ENCODE measurements around the gene FBXL20. TPM values are rescaled to one million over a fixed set of nuclear protein-coding genes. Genes with fewer than 3 reads are reported as not detected.
"Not testable (repeated sequence)": the region's sequence is repeated elsewhere in the genome, so short reads cannot be mapped to it uniquely, and the experiment has no call there.

The FBXL20 gene
- total RNA-seq, 3 donors from 2014 or later (not counting 1 experiment from before 2014, with no cell fraction given), result 25.5 to 34.2 (median 32.4) TPM

DNA sequence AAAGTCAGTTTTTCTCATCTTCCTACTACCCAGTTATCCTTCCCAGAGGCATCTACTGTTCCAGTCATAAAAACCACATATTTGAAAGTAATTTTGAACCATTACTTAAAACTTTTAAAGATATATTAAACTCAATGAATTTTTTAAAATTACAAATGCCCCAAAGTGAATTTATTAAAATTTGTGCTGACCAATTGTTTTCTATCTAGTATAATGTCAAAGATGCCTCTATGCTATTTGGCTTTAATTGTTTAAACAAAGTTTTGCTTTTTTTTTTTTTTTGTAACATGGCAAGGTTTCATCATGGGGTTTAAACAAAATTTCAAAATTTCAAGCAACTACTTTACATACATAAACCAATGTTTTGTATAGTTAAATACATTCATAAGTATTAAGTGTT, 60.7 kb downstream of the FBXL20 start:
- Histone ChIP-seq H3K27ac (ENCODE audit: low read length) (no peak overlapping the region), H3K4me1 (ENCODE audit: control insufficient read depth, insufficient read depth, low read length) (no peaks in the 10 kb centered on the region), H3K36me3 (ENCODE audit: control insufficient read depth, insufficient read depth, low read length) (no peaks in the 10 kb centered on the region), H3K4me3 (ENCODE audit: low read length) (no peak overlapping the region), H3K27me3 (ENCODE audit: control insufficient read depth, insufficient read depth, low read length) (no peaks in the 10 kb centered on the region), H3K9me3 (ENCODE audit: control insufficient read depth, insufficient read depth, low read length) (no peaks in the 10 kb centered on the region)
- Mint-ChIP-seq H3K27ac (no peak overlapping the region), H3K36me3 (no peaks in the 10 kb centered on the region), H3K4me1 (peaks cover 7 to 11% of the 10 kb centered on the region in 2 donors), H3K4me3 (no peak overlapping the region), H3K9me3 (no peaks in the 10 kb centered on the region), H3K27me3 (ENCODE audit: low read depth in 2 of 2) (no peaks in the 10 kb centered on the region)
- intact Hi-C loops (cut with micrococcal nuclease), result no loop called here
- no peak for DNase-seq
- TF ChIP-seq, protein P1, sequence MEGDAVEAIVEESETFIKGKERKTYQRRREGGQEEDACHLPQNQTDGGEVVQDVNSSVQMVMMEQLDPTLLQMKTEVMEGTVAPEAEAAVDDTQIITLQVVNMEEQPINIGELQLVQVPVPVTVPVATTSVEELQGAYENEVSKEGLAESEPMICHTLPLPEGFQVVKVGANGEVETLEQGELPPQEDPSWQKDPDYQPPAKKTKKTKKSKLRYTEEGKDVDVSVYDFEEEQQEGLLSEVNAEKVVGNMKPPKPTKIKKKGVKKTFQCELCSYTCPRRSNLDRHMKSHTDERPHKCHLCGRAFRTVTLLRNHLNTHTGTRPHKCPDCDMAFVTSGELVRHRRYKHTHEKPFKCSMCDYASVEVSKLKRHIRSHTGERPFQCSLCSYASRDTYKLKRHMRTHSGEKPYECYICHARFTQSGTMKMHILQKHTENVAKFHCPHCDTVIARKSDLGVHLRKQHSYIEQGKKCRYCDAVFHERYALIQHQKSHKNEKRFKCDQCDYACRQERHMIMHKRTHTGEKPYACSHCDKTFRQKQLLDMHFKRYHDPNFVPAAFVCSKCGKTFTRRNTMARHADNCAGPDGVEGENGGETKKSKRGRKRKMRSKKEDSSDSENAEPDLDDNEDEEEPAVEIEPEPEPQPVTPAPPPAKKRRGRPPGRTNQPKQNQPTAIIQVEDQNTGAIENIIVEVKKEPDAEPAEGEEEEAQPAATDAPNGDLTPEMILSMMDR (IDR thresholded peaks at IDR 0.05), result no peak
- ATAC-seq, result no peak

DNA sequence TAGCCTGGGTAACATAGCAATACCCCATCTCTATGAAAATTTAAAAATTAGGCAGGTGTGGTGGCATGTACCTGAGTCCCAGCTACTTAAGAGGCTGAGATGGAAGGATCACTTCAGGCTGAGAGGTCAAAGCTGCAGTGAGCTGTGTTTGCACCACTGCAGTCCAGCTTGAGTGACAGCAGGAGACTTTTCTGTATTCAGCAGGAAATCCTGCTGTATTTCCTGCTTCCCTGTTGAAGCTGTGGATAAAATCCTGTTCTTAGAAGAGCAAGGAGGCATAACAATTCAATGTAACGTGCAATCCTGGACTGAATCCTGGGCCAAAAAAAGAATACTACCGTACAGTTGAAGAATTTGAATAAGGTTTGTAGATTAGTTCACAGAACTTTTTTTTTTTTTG, 62.2 kb downstream of the FBXL20 start:
- WGBS (ENCODE audit: insufficient coverage), result 100% methylated on average over 2 of the region's 2 CpGs
- Mint-ChIP-seq H3K4me1 (peaks cover 0 to 5% of the 10 kb centered on the region in 2 donors), H3K9me3 (no peaks in the 10 kb centered on the region), H3K27me3 (ENCODE audit: low read depth in 2 of 2) (no peaks in the 10 kb centered on the region), H3K36me3 (no peaks in the 10 kb centered on the region), H3K4me3 (no peak overlapping the region), H3K27ac (no peak overlapping the region)
- DNase-seq, result no peak
- Histone ChIP-seq H3K27me3 (ENCODE audit: control insufficient read depth, insufficient read depth, low read length) (no peaks in the 10 kb centered on the region), H3K4me1 (ENCODE audit: control insufficient read depth, insufficient read depth, low read length) (no peaks in the 10 kb centered on the region), H3K4me3 (ENCODE audit: low read length) (no peak overlapping the region), H3K36me3 (ENCODE audit: control insufficient read depth, insufficient read depth, low read length) (no peaks in the 10 kb centered on the region), H3K27ac (ENCODE audit: low read length) (no peak overlapping the region), H3K9me3 (ENCODE audit: control insufficient read depth, insufficient read depth, low read length) (no peaks in the 10 kb centered on the region)
- TF ChIP-seq, protein P1 (IDR thresholded peaks at IDR 0.05), result no peak
- ATAC-seq, result no peak
- intact Hi-C loops (cut with micrococcal nuclease), result no loop called here

DNA sequence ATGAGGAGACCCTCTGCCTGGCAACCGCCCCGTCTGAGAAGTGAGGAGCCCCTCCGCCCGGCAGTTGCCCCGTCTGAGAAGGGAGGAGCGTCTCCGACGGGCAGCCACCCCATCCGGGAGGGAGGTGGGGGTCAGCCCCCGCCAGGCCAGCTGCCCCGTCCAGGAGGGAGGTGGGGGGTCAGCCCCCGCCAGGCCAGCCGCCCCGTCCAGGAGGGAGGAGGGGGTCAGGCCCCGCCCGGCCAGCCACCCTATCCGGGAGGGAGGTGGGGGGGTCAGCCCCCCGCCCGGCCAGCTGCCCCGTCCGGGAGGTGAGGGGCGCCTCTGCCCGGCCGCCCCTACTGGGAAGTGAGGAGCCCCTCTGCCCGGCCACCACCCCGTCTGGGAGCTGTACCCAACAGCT, 63.8 kb downstream of the FBXL20 start:
- H3K4me1 ChIP-seq (ENCODE audit: control insufficient read depth, insufficient read depth, low read length); H3K9me3 ChIP-seq (ENCODE audit: control insufficient read depth, insufficient read depth, low read length); intact Hi-C loops (cut with micrococcal nuclease); H3K9me3 Mint-ChIP-seq; H3K4me1 Mint-ChIP-seq; H3K36me3 ChIP-seq (ENCODE audit: control insufficient read depth, insufficient read depth, low read length); H3K36me3 Mint-ChIP-seq; H3K27ac Mint-ChIP-seq; H3K27me3 ChIP-seq (ENCODE audit: control insufficient read depth, insufficient read depth, low read length); ATAC-seq; H3K4me3 ChIP-seq (ENCODE audit: low read length); DNase-seq; H3K4me3 Mint-ChIP-seq; H3K27me3 Mint-ChIP-seq (ENCODE audit: low read depth in 2 of 2); H3K27ac ChIP-seq (ENCODE audit: low read length): not testable (repeated sequence)
- 95% methylated on average over 25 of the region's 26 CpGs for WGBS (ENCODE audit: insufficient coverage)

DNA sequence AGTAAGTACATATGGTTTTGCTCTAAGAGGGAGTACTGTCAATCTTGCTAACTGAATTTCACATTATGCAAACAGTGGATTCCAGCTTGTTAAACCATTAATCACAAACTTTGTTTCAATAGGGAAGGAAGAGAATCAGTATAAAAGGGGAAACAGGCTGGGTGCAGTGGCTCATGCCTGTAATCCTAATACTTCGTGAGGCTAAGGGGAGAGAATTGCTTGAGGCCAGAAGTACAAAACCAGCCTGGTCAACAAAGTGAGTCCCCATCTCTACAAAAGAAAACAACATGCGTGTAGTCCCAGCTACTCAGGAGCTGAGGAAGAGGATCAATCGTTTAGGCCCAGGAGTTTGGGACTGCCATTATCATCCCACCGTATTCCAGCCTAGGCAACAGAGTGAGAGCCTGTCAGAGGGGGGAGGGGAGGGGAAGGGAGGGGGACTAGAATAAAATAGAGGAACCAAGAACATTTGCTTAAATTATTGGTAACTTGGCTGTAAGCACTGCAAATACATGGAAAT, 65.7 kb downstream of the FBXL20 start:
- Histone ChIP-seq H3K27ac (ENCODE audit: low read length) (no peak overlapping the region), H3K9me3 (ENCODE audit: control insufficient read depth, insufficient read depth, low read length) (no peaks in the 10 kb centered on the region), H3K27me3 (ENCODE audit: control insufficient read depth, insufficient read depth, low read length) (no peaks in the 10 kb centered on the region), H3K4me1 (ENCODE audit: control insufficient read depth, insufficient read depth, low read length) (no peaks in the 10 kb centered on the region), H3K4me3 (ENCODE audit: low read length) (no peak overlapping the region), H3K36me3 (ENCODE audit: control insufficient read depth, insufficient read depth, low read length) (no peaks in the 10 kb centered on the region)
- Mint-ChIP-seq H3K9me3 (no peaks in the 10 kb centered on the region), H3K27ac (no peak overlapping the region), H3K27me3 (ENCODE audit: low read depth in 2 of 2) (no peaks in the 10 kb centered on the region), H3K4me1 (peaks cover 0 to 5% of the 10 kb centered on the region in 2 donors), H3K4me3 (no peak overlapping the region), H3K36me3 (no peaks in the 10 kb centered on the region)
- 53% methylated on average over 4 of the region's 4 CpGs for WGBS (ENCODE audit: insufficient coverage)
- TF ChIP-seq, protein P1 (IDR thresholded peaks at IDR 0.05), result no peak
- DNase-seq (no peak), ATAC-seq (no peak)
- intact Hi-C loops (cut with micrococcal nuclease), result no loop called here

DNA sequence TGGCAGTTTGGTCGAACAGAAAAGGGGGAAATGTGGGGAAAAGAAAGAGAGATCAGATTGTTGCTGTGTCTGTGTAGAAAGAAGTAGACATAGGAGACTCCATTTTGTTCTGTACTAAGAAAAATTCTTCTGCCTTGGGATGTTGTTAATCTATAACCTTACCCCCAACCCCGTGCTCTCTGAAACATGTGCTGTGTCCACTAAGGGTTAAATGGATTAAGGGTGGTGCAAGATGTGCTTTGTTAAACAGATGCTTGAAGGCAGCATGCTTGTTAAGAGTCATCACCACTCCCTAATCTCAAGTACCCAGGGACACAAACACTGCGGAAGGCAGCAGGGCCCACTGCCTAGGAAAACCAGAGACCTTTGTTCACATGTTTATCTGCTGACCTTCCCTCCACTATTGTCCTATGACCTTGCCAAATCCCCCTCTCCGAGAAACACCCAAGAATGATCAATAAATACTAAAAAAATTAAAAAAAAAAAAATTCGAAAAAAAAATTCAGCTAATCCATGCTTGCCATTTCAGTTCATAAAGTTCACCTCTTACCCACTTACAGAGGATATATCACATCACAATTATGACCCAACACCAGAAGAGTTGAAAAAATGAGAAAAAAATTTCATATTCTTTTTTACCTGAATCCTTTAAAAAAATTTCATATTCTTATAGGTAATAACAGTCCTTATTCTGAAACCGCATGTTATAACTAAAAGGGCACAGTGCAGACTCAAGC, 67.2 kb downstream of the FBXL20 start:
- H3K4me3 Mint-ChIP-seq; H3K4me1 Mint-ChIP-seq; H3K9me3 ChIP-seq (ENCODE audit: control insufficient read depth, insufficient read depth, low read length); DNase-seq; H3K36me3 Mint-ChIP-seq; H3K27me3 Mint-ChIP-seq (ENCODE audit: low read depth in 2 of 2); H3K27me3 ChIP-seq (ENCODE audit: control insufficient read depth, insufficient read depth, low read length); H3K4me1 ChIP-seq (ENCODE audit: control insufficient read depth, insufficient read depth, low read length); ATAC-seq; H3K36me3 ChIP-seq (ENCODE audit: control insufficient read depth, insufficient read depth, low read length); intact Hi-C loops (cut with micrococcal nuclease); H3K9me3 Mint-ChIP-seq; H3K27ac Mint-ChIP-seq; H3K4me3 ChIP-seq (ENCODE audit: low read length); H3K27ac ChIP-seq (ENCODE audit: low read length): not testable (repeated sequence)
- 99% methylated on average over 5 of the region's 6 CpGs for WGBS (ENCODE audit: insufficient coverage)

Measured in natural killer cell (primary cell).